M059J (cell line): ENCODE results near the gene GGA2. TPM values are rescaled to one million over a fixed set of nuclear protein-coding genes. Genes with fewer than 3 reads are reported as not detected.

Experiments used
- DNase-seq: peaks from one replicate; pipeline ENCODE4 v3.0.0-alpha.2; 2012; ENCODE audit warnings: low read depth
- total RNA-seq: library from RNA; depleted of rRNA; stranded (reverse); fragments of >200 nt; shearing (Covaris generic); gene quantifications from 2 replicates; pipeline ENCODE4 v1.2.3, GENCODE V29; 2014; rRNA removed

The GGA2 gene
- total RNA-seq, 1 experiment from 2014 or later, result 19.3 TPM

DNA sequence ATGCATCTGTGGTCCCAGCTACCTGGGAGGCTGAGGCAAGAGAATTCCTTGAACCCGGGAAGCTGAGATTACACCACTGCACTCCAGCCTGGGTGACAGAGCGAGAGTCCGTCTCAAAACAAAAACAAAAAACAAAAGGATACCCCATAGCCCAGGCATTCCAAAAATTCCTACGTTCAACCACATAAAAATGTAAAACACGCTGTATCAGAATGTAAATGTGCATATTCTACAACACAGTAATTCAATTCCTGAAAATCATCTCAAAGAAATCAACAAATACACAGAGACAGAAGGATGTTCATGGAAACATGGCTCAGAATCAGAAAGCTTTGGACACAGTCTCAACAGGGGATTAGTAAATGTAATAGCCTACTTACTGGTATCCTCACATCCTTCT is 90.3 kb downstream of the GGA2 start:
- no peak for DNase-seq

DNA sequence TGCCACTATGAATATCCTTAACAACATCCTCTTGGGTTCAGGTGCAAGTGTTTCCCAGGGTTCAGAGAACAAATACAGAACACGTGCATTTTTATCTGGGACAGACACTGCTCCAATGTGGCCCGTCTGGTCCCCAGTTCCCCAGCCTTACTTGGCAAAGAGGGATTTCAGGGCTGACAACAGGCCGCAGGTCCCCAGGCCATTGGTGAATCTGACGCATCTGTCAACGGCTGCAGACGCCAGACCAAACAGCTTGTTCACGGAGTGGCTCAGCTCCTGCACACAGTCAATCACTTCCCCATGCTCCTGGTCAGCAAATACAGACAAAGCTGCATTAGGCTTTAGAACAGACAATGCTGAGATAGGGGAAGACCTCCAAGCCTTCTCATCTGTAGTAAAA is 93.5 kb downstream of the GGA2 start:
- no peak for DNase-seq

DNA sequence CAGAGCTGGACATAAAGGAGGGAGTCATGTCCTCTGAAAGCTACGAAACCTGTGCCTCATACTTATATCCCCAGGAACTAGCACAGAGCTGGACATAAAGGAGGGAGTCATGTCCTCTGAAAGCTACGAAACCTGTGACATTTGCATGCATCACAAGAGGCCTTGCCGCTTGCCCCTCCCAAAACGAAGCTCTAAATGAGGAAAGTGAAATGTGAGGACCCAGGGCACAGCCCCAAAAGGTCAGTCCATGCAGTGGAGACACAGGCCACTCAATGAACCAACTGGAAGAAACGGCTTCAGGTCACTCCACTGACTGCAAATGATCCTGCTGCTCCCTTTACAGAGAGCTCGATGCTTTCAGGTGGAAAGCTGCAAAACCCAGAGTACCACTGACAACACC is 95.6 kb downstream of the GGA2 start:
- no peak for DNase-seq

Other genes starting within 250 kb of the GGA2 start
- gene SCNN1B, start 208.2 kb downstream of the GGA2 start, total RNA-seq, result not detected in 2 replicates
- 20.6 and 30.5 TPM in 2 replicates for gene COG7, start 57.3 kb downstream of the GGA2 start, total RNA-seq
- gene EARS2, start 46.9 kb upstream of the GGA2 start, total RNA-seq, result 23.7 and 27.5 TPM in 2 replicates
- 127 and 136 TPM in 2 replicates for gene UBFD1, start 47.2 kb upstream of the GGA2 start, total RNA-seq
- gene NDUFAB1, start 85.8 kb upstream of the GGA2 start, total RNA-seq, result 156 and 188 TPM in 2 replicates
- gene PALB2, start 130.8 kb upstream of the GGA2 start, total RNA-seq, result 14.4 and 16.1 TPM in 2 replicates
- gene DCTN5, start 131.0 kb upstream of the GGA2 start, total RNA-seq, result 63.4 and 116 TPM in 2 replicates
- 69.5 and 98.8 TPM in 2 replicates for gene PLK1, start 168.4 kb upstream of the GGA2 start, total RNA-seq
- gene ERN2, start 202.7 kb upstream of the GGA2 start, total RNA-seq, result not detected in 2 replicates
- not detected in 2 replicates for gene CHP2, start 244.5 kb upstream of the GGA2 start, total RNA-seq